Measurements from ENCODE around the gene CPED1.

DNA sequence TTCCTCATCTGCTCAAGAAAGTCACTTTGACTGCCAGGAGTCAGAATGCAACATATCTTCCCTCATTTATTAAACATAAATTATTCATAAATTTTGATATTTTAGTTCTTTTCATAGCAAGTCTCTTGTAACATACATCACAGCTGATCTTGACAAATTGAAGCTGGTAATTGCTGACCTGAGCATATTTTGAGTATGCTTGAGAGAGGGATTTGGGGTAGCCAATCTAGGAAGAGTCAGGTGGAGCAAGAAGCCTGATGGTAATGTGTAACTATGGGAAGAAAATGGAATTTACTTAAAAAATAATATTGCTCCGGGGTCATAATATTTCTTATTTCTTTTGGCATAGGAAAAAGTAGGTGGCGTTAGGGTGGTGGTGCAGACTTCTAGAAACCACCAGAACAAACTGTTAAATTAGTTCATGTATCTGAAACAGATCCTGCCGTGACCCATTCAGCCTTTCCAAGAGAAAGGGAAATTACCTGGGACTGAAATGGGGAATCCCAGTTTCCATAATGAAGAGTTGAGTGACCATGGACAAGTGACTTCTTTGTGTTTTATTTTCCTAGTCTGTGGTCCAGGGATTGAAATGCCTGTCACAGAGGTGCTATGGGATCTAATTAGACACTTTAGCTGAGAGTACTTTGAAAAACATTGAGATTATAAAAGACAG is 12.9 kb downstream of the CPED1 start:
- TF ChIP-seq, protein P1, sequence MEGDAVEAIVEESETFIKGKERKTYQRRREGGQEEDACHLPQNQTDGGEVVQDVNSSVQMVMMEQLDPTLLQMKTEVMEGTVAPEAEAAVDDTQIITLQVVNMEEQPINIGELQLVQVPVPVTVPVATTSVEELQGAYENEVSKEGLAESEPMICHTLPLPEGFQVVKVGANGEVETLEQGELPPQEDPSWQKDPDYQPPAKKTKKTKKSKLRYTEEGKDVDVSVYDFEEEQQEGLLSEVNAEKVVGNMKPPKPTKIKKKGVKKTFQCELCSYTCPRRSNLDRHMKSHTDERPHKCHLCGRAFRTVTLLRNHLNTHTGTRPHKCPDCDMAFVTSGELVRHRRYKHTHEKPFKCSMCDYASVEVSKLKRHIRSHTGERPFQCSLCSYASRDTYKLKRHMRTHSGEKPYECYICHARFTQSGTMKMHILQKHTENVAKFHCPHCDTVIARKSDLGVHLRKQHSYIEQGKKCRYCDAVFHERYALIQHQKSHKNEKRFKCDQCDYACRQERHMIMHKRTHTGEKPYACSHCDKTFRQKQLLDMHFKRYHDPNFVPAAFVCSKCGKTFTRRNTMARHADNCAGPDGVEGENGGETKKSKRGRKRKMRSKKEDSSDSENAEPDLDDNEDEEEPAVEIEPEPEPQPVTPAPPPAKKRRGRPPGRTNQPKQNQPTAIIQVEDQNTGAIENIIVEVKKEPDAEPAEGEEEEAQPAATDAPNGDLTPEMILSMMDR (conservative IDR thresholded peaks at IDR 0.05; ENCODE audit: low read depth in 2 of 2), result no peak
- TF ChIP-seq ZNF331 (CRISPR knock-in tag; IDR thresholded peaks at IDR 0.05; ENCODE audit: low read depth) (no peak), POLR2AphosphoS5 (IDR thresholded peaks at IDR 0.05; ENCODE audit: low read depth) (no peak), EZH2phosphoT487 (IDR thresholded peaks at IDR 0.05; ENCODE audit: unreplicated experiment) (no peak), EZH2 (IDR thresholded peaks at IDR 0.05; ENCODE audit: low read depth, unreplicated experiment) (no peak), NANOG (IDR thresholded peaks at IDR 0.05; ENCODE audit: borderline replicate concordance) (no peak), CREB1 (CRISPR knock-in tag; IDR thresholded peaks at IDR 0.05; ENCODE audit: low read depth) (no peak), JUNB (IDR thresholded peaks at IDR 0.05; ENCODE audit: unreplicated experiment) (no peak), ZNF114 (CRISPR knock-in tag; IDR thresholded peaks at IDR 0.05) (no peak)
- TF ChIP-seq, protein P2, sequence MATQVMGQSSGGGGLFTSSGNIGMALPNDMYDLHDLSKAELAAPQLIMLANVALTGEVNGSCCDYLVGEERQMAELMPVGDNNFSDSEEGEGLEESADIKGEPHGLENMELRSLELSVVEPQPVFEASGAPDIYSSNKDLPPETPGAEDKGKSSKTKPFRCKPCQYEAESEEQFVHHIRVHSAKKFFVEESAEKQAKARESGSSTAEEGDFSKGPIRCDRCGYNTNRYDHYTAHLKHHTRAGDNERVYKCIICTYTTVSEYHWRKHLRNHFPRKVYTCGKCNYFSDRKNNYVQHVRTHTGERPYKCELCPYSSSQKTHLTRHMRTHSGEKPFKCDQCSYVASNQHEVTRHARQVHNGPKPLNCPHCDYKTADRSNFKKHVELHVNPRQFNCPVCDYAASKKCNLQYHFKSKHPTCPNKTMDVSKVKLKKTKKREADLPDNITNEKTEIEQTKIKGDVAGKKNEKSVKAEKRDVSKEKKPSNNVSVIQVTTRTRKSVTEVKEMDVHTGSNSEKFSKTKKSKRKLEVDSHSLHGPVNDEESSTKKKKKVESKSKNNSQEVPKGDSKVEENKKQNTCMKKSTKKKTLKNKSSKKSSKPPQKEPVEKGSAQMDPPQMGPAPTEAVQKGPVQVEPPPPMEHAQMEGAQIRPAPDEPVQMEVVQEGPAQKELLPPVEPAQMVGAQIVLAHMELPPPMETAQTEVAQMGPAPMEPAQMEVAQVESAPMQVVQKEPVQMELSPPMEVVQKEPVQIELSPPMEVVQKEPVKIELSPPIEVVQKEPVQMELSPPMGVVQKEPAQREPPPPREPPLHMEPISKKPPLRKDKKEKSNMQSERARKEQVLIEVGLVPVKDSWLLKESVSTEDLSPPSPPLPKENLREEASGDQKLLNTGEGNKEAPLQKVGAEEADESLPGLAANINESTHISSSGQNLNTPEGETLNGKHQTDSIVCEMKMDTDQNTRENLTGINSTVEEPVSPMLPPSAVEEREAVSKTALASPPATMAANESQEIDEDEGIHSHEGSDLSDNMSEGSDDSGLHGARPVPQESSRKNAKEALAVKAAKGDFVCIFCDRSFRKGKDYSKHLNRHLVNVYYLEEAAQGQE (IDR thresholded peaks at IDR 0.05; ENCODE audit: unreplicated experiment), result no peak
- TF ChIP-seq, protein P3, sequence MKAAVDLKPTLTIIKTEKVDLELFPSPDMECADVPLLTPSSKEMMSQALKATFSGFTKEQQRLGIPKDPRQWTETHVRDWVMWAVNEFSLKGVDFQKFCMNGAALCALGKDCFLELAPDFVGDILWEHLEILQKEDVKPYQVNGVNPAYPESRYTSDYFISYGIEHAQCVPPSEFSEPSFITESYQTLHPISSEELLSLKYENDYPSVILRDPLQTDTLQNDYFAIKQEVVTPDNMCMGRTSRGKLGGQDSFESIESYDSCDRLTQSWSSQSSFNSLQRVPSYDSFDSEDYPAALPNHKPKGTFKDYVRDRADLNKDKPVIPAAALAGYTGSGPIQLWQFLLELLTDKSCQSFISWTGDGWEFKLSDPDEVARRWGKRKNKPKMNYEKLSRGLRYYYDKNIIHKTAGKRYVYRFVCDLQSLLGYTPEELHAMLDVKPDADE (IDR thresholded peaks at IDR 0.05), result no peak

Measured in GM23338 (cell line).